HepG2 (cell line): ENCODE results near the gene PTPRN. TPM values are rescaled to one million over a fixed set of nuclear protein-coding genes. Genes with fewer than 3 reads are reported as not detected.

ENCODE experiments used
- ATF7 ChIP-seq, 2 experiments: fragments of 450-650 bp in 1 of 2; sonication (generic) in 1 of 2; formaldehyde crosslinking in 1 of 2; IDR thresholded peaks; 2 replicates each; pipeline versions ENCODE4 v1.4.0 to v1.6.1; 2016 to 2020; ENCODE audit warnings: antibody characterized with exemption in 1 of 2, mild to moderate bottlenecking in 1 of 2, missing genetic modification reagents in 1 of 2
- CAMTA2 ChIP-seq: sonication (generic); formaldehyde crosslinking; IDR thresholded peaks from 2 replicates; pipeline ENCODE4 v1.4.0; 2020; ENCODE audit warnings: mild to moderate bottlenecking, missing genetic modification reagents, borderline replicate concordance
- ELK4 ChIP-seq: sonication (generic); formaldehyde crosslinking; IDR thresholded peaks from 2 replicates; pipeline ENCODE4 v1.9.0; 2021; ENCODE audit warnings: missing genetic modification reagents, borderline replicate concordance
- EZH2 ChIP-seq: conservative IDR thresholded peaks from 2 replicates; pipeline ENCODE4 v1.6.1; 2012; ENCODE audit warnings: mild to moderate bottlenecking, low read depth, low read length, moderate library complexity
- FOXP1 ChIP-seq, 2 experiments: fragments of 450-650 bp in 1 of 2; IDR thresholded peaks; 2 replicates each; pipeline ENCODE4 v1.6.1; 2017 to 2018; ENCODE audit warnings: antibody characterized with exemption in 1 of 2
- GABPB1 ChIP-seq: IDR thresholded peaks from 2 replicates; pipeline ENCODE4 v1.6.1; 2016; ENCODE audit warnings: mild to moderate bottlenecking, missing genetic modification reagents, moderate library complexity, missing compliant biosample characterization
- GLMP ChIP-seq: sonication (generic); formaldehyde crosslinking; IDR thresholded peaks from 2 replicates; pipeline ENCODE4 v1.9.0; 2021; ENCODE audit warnings: missing genetic modification reagents, mild to moderate bottlenecking, borderline replicate concordance
- HMG20B ChIP-seq: conservative IDR thresholded peaks from 2 replicates; pipeline ENCODE4 v1.6.1; 2016; ENCODE audit warnings: missing genetic modification reagents, missing compliant biosample characterization
- SCMH1 ChIP-seq: sonication (generic); formaldehyde crosslinking; IDR thresholded peaks from 2 replicates; pipeline ENCODE4 v1.9.0; 2021; ENCODE audit warnings: missing genetic modification reagents, mild to moderate bottlenecking, borderline replicate concordance
- SP5 ChIP-seq: IDR thresholded peaks from 2 replicates; pipeline ENCODE4 v1.6.1; 2016; ENCODE audit warnings: low read depth, borderline replicate concordance
- TRIM24 ChIP-seq: sonication (generic); formaldehyde crosslinking; IDR thresholded peaks from 2 replicates; pipeline ENCODE4 v1.8.0; 2022; ENCODE audit warnings: mild to moderate bottlenecking, missing genetic modification reagents
- ZNF343 ChIP-seq: sonication (generic); formaldehyde crosslinking; IDR thresholded peaks from 2 replicates; pipeline ENCODE4 v1.4.0; 2020; ENCODE audit warnings: mild to moderate bottlenecking, missing genetic modification reagents
- ZNF510 ChIP-seq: sonication (generic); formaldehyde crosslinking; IDR thresholded peaks from 2 replicates; pipeline ENCODE4 v1.4.0; 2020; ENCODE audit warnings: low read depth, mild to moderate bottlenecking, missing genetic modification reagents
- ZNF557 ChIP-seq: sonication (generic); formaldehyde crosslinking; IDR thresholded peaks from 2 replicates; pipeline ENCODE4 v1.4.0; 2020; ENCODE audit warnings: missing genetic modification reagents
- ZNF562 ChIP-seq: sonication (generic); formaldehyde crosslinking; IDR thresholded peaks from 2 replicates; pipeline ENCODE4 v1.8.0; 2022; ENCODE audit warnings: missing genetic modification reagents, borderline replicate concordance
- ZNF564 ChIP-seq: sonication (generic); formaldehyde crosslinking; IDR thresholded peaks from 2 replicates; pipeline ENCODE4 v1.8.1; 2023; ENCODE audit warnings: mild to moderate bottlenecking, missing genetic modification reagents
- ZNF570 ChIP-seq: sonication (generic); formaldehyde crosslinking; IDR thresholded peaks from 2 replicates; pipeline ENCODE4 v1.4.0; 2020; ENCODE audit warnings: mild to moderate bottlenecking, missing genetic modification reagents, borderline replicate concordance
- ZNF775 ChIP-seq: sonication (generic); formaldehyde crosslinking; IDR thresholded peaks from 2 replicates; pipeline ENCODE4 v1.4.0; 2020; ENCODE audit warnings: missing genetic modification reagents, mild to moderate bottlenecking, moderate library complexity, borderline replicate concordance
- polyA plus RNA-seq, 8 experiments: library from polyadenylated mRNA; depleted of rRNA in 3 of 8; stranded (reverse) in 7 of 8; unstranded in 1 of 8; fragments of >200 nt; fragmentation: Illumina TruSeq in 4 of 8; extraction: Trizol in 4 of 8; gene quantifications; 2 replicates each; pipeline versions ENCODE4 v1.2.1 to v1.2.3, GENCODE V29; 2011 to 2016; ENCODE audit warnings: low read depth in 4 of 8, missing spikeins in 1 of 8, mixed read lengths in 1 of 8; ENCODE audit not compliant: insufficient read depth in 1 of 8
- total RNA-seq, 5 experiments: library from RNA; depleted of rRNA; stranded (reverse); fragments of >200 nt; fragmentation: Illumina TruSeq; extraction: Trizol; gene quantifications; 2 replicates each; pipeline ENCODE4 v1.2.3, GENCODE V29; 2016; ENCODE audit warnings: low read depth in 1 of 5
- TF ChIP-seq, protein P1 (sequence below): sonication (generic); formaldehyde crosslinking; IDR thresholded peaks from one replicate; pipeline ENCODE4 v1.5.1; 2020; ENCODE audit warnings: mild to moderate bottlenecking, missing genetic modification reagents; ENCODE audit errors: not compliant biosample characterization

Gene PTPRN
- total and polyA plus RNA-seq, 2 of the 13 experiments (the other 11 are each of a cell fraction or from before 2014, with no cell fraction given), result 0.26 TPM; not detected in 1

DNA sequence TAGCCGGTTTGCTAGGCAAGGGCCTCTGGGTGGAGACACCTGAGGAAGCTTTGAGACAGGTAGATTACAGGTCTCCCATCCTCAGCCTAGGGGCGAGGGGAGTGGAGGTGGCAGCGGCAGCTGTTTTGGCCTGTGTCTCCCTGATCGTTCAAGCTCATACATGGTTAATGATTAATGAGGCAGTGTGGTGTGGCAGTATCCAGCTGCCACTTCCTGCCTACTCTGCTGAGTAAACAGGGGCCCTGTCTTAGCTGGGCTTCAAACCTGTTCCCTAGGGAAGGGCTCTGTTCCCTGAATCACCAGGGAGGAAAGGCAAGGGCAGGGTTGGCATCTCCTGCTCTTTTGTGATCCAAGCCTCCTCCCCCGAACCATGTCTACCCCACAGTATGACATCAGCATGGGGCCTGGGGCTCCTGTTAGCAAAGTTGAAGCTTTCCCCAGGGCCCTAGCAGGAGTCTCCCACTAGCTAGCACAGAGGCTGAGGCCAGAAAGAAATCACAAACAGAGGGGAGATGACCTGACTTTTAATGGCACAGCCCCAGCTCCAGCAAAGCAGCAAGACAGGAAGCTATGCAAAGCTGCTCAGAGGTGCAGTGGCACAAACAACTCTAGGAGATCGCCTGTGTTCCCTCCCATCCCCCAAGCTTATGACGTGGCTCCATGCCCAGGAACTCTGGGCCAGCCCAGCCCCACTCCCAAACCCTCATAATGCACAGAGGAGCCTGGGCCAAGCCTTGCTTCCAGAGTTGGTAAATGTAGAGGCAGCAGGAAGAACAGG, 59.8 kb downstream of the PTPRN start (continued):
- TF ChIP-seq ZNF343 (CRISPR knock-in tag) (peak; percentile 85), SP5 (0 out of 2 replicates have a peak, but pooled peaks have one; percentile 25), ZNF570 (CRISPR knock-in tag) (no peak), ZNF564 (CRISPR knock-in tag) (no peak), ZNF562 (CRISPR knock-in tag) (no peak), HMG20B (CRISPR knock-in tag) (no peak), SCMH1 (no peak), ELK4 (CRISPR knock-in tag) (no peak), GLMP (CRISPR knock-in tag) (no peak), GABPB1 (CRISPR knock-in tag) (peak; percentile 70), ZNF557 (CRISPR knock-in tag) (no peak), ZNF510 (CRISPR knock-in tag) (no peak), TRIM24 (CRISPR knock-in tag) (no peak), EZH2 (no peak), ATF7 (IDR thresholded peaks at IDR 0.05) (no peak), ATF7 (CRISPR knock-in tag; IDR thresholded peaks at IDR 0.05) (peak; percentile 73; the same call in 1 of the 2 replicates), ZNF775 (CRISPR knock-in tag) (no peak; the same call in 1 of the 2 replicates), FOXP1 (IDR thresholded peaks at IDR 0.05) (no peak), FOXP1 (CRISPR knock-in tag; IDR thresholded peaks at IDR 0.05) (peak; percentile 82), CAMTA2 (CRISPR knock-in tag) (no peak)
- TF ChIP-seq, protein P1, sequence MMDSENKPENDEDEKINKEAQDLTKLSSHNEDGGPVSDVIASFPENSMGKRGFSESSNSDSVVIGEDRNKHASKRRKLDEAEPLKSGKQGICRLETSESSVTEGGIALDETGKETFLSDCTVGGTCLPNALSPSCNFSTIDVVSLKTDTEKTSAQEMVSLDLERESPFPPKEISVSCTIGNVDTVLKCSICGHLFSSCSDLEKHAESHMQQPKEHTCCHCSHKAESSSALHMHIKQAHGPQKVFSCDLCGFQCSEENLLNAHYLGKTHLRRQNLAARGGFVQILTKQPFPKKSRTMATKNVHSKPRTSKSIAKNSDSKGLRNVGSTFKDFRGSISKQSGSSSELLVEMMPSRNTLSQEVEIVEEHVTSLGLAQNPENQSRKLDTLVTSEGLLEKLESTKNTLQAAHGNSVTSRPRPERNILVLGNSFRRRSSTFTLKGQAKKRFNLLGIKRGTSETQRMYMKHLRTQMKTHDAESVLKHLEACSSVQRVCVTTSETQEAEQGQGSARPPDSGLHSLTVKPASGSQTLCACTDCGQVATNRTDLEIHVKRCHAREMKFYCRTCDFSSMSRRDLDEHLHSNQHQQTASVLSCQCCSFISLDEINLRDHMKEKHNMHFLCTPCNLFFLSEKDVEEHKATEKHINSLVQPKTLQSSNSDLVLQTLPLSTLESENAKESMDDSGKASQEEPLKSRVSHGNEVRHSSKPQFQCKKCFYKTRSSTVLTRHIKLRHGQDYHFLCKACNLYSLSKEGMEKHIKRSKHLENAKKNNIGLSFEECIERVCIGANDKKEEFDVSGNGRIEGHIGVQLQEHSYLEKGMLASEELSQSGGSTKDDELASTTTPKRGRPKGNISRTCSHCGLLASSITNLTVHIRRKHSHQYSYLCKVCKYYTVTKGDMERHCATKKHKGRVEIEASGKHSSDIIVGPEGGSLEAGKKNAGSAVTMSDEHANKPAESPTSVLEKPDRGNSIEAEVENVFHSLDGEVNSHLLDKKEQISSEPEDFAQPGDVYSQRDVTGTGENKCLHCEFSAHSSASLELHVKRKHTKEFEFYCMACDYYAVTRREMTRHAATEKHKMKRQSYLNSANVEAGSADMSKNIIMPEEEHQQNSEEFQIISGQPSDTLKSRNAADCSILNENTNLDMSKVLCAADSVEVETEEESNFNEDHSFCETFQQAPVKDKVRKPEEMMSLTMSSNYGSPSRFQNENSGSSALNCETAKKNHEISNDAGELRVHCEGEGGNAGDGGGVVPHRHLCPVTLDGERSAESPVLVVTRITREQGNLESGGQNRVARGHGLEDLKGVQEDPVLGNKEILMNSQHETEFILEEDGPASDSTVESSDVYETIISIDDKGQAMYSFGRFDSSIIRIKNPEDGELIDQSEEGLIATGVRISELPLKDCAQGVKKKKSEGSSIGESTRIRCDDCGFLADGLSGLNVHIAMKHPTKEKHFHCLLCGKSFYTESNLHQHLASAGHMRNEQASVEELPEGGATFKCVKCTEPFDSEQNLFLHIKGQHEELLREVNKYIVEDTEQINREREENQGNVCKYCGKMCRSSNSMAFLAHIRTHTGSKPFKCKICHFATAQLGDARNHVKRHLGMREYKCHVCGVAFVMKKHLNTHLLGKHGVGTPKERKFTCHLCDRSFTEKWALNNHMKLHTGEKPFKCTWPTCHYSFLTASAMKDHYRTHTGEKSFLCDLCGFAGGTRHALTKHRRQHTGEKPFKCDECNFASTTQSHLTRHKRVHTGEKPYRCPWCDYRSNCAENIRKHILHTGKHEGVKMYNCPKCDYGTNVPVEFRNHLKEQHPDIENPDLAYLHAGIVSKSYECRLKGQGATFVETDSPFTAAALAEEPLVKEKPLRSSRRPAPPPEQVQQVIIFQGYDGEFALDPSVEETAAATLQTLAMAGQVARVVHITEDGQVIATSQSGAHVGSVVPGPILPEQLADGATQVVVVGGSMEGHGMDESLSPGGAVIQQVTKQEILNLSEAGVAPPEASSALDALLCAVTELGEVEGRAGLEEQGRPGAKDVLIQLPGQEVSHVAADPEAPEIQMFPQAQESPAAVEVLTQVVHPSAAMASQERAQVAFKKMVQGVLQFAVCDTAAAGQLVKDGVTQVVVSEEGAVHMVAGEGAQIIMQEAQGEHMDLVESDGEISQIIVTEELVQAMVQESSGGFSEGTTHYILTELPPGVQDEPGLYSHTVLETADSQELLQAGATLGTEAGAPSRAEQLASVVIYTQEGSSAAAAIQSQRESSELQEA (CRISPR knock-in tag), result no peak
